Measurements from ENCODE around the gene SLC13A1.

DNA sequence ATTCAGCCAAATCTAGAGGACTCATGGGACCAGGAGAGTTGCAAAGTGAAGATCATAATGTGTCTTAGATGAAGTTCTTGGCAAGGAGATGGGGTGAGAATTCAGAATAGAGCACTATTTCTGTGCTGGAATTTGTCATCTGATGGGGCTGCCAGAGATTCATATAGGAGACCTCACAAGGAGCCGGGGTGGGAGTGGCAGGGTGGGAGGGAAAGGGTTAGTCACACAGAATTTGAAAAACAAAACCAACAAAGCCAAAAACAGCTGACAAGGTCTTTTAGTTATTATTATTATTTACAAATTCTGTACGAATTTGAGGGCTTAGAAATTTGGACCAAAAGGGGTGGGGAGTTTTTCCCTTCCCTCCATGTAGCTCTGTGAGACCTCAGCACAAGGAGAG is 1.7 kb downstream of the SLC13A1 start:
- TF ChIP-seq, protein P1, sequence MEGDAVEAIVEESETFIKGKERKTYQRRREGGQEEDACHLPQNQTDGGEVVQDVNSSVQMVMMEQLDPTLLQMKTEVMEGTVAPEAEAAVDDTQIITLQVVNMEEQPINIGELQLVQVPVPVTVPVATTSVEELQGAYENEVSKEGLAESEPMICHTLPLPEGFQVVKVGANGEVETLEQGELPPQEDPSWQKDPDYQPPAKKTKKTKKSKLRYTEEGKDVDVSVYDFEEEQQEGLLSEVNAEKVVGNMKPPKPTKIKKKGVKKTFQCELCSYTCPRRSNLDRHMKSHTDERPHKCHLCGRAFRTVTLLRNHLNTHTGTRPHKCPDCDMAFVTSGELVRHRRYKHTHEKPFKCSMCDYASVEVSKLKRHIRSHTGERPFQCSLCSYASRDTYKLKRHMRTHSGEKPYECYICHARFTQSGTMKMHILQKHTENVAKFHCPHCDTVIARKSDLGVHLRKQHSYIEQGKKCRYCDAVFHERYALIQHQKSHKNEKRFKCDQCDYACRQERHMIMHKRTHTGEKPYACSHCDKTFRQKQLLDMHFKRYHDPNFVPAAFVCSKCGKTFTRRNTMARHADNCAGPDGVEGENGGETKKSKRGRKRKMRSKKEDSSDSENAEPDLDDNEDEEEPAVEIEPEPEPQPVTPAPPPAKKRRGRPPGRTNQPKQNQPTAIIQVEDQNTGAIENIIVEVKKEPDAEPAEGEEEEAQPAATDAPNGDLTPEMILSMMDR (IDR thresholded peaks at IDR 0.05), result no peak
- no peak for TF ChIP-seq POLR2A (IDR thresholded peaks at IDR 0.05; ENCODE audit: low read length)
- TF ChIP-seq, protein P2, sequence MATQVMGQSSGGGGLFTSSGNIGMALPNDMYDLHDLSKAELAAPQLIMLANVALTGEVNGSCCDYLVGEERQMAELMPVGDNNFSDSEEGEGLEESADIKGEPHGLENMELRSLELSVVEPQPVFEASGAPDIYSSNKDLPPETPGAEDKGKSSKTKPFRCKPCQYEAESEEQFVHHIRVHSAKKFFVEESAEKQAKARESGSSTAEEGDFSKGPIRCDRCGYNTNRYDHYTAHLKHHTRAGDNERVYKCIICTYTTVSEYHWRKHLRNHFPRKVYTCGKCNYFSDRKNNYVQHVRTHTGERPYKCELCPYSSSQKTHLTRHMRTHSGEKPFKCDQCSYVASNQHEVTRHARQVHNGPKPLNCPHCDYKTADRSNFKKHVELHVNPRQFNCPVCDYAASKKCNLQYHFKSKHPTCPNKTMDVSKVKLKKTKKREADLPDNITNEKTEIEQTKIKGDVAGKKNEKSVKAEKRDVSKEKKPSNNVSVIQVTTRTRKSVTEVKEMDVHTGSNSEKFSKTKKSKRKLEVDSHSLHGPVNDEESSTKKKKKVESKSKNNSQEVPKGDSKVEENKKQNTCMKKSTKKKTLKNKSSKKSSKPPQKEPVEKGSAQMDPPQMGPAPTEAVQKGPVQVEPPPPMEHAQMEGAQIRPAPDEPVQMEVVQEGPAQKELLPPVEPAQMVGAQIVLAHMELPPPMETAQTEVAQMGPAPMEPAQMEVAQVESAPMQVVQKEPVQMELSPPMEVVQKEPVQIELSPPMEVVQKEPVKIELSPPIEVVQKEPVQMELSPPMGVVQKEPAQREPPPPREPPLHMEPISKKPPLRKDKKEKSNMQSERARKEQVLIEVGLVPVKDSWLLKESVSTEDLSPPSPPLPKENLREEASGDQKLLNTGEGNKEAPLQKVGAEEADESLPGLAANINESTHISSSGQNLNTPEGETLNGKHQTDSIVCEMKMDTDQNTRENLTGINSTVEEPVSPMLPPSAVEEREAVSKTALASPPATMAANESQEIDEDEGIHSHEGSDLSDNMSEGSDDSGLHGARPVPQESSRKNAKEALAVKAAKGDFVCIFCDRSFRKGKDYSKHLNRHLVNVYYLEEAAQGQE (IDR thresholded peaks at IDR 0.05), result no peak
- TF ChIP-seq, protein P3, sequence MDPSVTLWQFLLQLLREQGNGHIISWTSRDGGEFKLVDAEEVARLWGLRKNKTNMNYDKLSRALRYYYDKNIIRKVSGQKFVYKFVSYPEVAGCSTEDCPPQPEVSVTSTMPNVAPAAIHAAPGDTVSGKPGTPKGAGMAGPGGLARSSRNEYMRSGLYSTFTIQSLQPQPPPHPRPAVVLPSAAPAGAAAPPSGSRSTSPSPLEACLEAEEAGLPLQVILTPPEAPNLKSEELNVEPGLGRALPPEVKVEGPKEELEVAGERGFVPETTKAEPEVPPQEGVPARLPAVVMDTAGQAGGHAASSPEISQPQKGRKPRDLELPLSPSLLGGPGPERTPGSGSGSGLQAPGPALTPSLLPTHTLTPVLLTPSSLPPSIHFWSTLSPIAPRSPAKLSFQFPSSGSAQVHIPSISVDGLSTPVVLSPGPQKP (IDR thresholded peaks at IDR 0.05; ENCODE audit: low read depth, low read length), result no peak
- TF ChIP-seq ZFP36 (IDR thresholded peaks at IDR 0.05; ENCODE audit: borderline replicate concordance, partially characterized antibody), result no peak
- no peak for TF ChIP-seq RAD21 (conservative IDR thresholded peaks at IDR 0.05 in 1 of 2, IDR thresholded peaks at IDR 0.05 in 1 of 2)
- no peak for TF ChIP-seq MAX (IDR thresholded peaks at IDR 0.05)
- TF ChIP-seq TP53 (CRISPR knock-in tag; IDR thresholded peaks at IDR 0.05), result no peak
- no peak for TF ChIP-seq SMC3 (IDR thresholded peaks at IDR 0.05)
- no peak for TF ChIP-seq MYC (IDR thresholded peaks at IDR 0.05; ENCODE audit: borderline replicate concordance, low read length)
